Measurements from ENCODE around the gene SUPT3H. TPM values are rescaled to one million over a fixed set of nuclear protein-coding genes. Genes with fewer than 3 reads are reported as not detected.

Gene SUPT3H
- total and polyA plus RNA-seq, 4 experiments from 2014 or later = 11.8 to 13.6 (median 12.6) TPM

DNA sequence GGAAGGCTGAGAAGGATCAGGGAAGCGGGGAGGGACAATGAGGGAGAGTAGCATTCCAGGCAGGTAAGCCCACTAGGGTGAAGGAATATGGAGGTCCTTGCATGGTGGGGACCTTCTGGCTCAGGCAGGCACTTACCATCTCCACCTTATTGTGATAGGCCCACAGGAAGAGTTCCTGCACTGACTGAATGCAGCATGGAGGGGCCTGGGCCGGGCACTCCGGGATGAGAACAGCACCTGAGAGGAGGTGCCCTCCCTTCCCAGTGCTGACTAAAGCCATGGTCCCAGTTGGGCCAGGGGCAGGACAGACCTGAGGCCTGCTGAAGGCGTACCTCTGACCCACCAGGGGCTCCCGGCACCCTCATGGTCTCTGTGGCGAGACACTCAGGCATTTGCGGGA, 597.6 kb downstream of the SUPT3H start:
- CTCF ChIA-PET (ENCODE audit: partially characterized antibody) = no interaction called here
- intact Hi-C loops (cut with micrococcal nuclease) = no loop called here
- DNase-seq = no peak
- Mint-ChIP-seq H3K27me3 (peaks cover 1 to 2% of the 10 kb centered on the region in 2 donors), H3K9me3 (peaks cover 0 to 16% (median 9%) of the 10 kb centered on the region in 8 donors), H3K4me1 (no peaks in the 10 kb centered on the region), H3K4me3 (no peak overlapping the region), H3K27ac (no peak overlapping the region), H3K36me3 (peaks cover 0 to 7% of the 10 kb centered on the region in 2 donors)
- no peaks in the 10 kb centered on the region for H3K27me3 ChIP-seq (ENCODE audit: insufficient read depth, low read length)
- H3K36me3 ChIP-seq (ENCODE audit: insufficient read depth, low read length) = no peaks in the 10 kb centered on the region
- H3K4me3 ChIP-seq (ENCODE audit: low read length in 2 of 2) = no peak overlapping the region
- H3K4me1 ChIP-seq (ENCODE audit: insufficient read depth, low read length) = no peaks in the 10 kb centered on the region
- H3K9me3 ChIP-seq (ENCODE audit: control insufficient read depth in 1 of 2, low read length in 2 of 2) = no peaks in the 10 kb centered on the region
- POLR2A ChIA-PET (ENCODE audit: partially characterized antibody) = no interaction called here
- no peak overlapping the region for H3K27ac ChIP-seq (ENCODE audit: low read depth, low read length)

DNA sequence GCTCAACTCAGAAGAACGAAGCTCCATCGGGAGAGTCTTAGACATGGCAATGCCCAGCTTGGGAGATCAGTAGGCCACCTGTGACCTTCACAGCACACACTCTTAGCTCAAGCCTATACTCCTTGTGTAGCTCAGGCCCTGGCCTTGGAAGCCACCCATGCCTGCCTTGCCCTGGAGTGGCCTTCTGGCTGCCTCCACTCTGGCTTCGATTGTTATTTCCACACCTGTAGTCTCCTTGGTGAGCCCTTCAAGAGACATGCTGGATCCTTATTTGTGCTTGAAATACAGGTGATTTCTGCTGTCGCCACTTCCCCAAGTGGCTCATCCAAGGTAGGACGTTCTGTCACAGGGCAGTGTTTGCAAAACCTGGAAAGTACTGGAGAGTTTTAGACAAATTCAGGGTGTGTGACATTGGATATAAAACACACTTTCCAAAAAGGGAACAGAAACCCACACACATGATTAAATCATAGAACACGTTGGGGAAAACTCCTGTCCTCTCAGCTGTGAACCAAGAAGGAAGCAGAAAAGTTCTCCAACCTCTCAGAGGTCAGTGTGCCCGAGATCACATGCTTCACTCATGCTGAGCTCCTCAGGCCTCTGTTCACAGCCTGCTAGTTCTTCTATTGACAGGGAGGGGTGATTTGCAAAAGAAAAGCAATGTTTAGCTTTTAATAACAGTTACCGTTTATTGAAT, 598.5 kb downstream of the SUPT3H start:
- no peak overlapping the region for H3K4me3 ChIP-seq (ENCODE audit: low read length in 2 of 2)
- no peaks in the 10 kb centered on the region for H3K9me3 ChIP-seq (ENCODE audit: control insufficient read depth in 1 of 2, low read length in 2 of 2)
- H3K27ac ChIP-seq (ENCODE audit: low read depth, low read length) = no peak overlapping the region
- ChIA-PET POLR2A (ENCODE audit: partially characterized antibody) (interaction anchor here (0.6 kb wide), 1 partner anchor 377 kb away, joined by 3 read pairs; no protein-coding TSS in a partner anchor), CTCF (ENCODE audit: partially characterized antibody) (interaction anchor here (1.2 kb wide), 1 partner anchor 22 kb away, joined by 3 read pairs; no protein-coding TSS in a partner anchor)
- peaks cover 0 to 7% of the 10 kb centered on the region in 2 donors for H3K36me3 Mint-ChIP-seq
- H3K9me3 Mint-ChIP-seq = peaks cover 0 to 10% (median 4%) of the 10 kb centered on the region in 8 donors
- no peak overlapping the region for H3K27ac Mint-ChIP-seq
- H3K4me1 Mint-ChIP-seq = no peaks in the 10 kb centered on the region
- H3K4me1 ChIP-seq (ENCODE audit: insufficient read depth, low read length) = no peaks in the 10 kb centered on the region
- no peaks in the 10 kb centered on the region for H3K27me3 ChIP-seq (ENCODE audit: insufficient read depth, low read length)
- peaks cover 1 to 2% of the 10 kb centered on the region in 2 donors for H3K27me3 Mint-ChIP-seq
- no peak overlapping the region for H3K4me3 Mint-ChIP-seq
- intact Hi-C loops (cut with micrococcal nuclease) = no loop called here
- no peak for DNase-seq
- no peaks in the 10 kb centered on the region for H3K36me3 ChIP-seq (ENCODE audit: insufficient read depth, low read length)

Small RNA genes lying within 50 kb of the gene (microRNA-seq; reads per million reads assigned to microRNA genes)
- not detected for gene MIR586 (ENCODE audit: borderline microRNAs expressed, borderline number of aligned reads, borderline replicate concordance)

Other genes with a start within 250 kb of the SUPT3H start
- gene RUNX2, start 49.6 kb downstream of the SUPT3H start, total RNA-seq = 10 to 100 TPM; 24.0 to 26.6 TPM
- 10 to 100 TPM in 1 of 2 donors, 1 to 10 TPM in 1; 4.5 to 22.6 TPM for gene RUNX2, start 49.6 kb downstream of the SUPT3H start, polyA plus RNA-seq